HepG2 (cell line): ENCODE measurements around the gene LRRC45. TPM values are rescaled to one million over a fixed set of nuclear protein-coding genes. Genes with fewer than 3 reads are reported as not detected.

ENCODE experiments used
- ATAD3A ChIP-seq: sonication (generic); formaldehyde crosslinking; IDR thresholded peaks from 2 replicates; pipeline ENCODE4 v1.4.0; 2020; ENCODE audit warnings: missing genetic modification reagents
- ISL2 ChIP-seq: sonication (generic); formaldehyde crosslinking; IDR thresholded peaks from 2 replicates; pipeline ENCODE4 v1.5.0; 2020; ENCODE audit warnings: missing genetic modification reagents
- JUNB ChIP-seq: sonication (generic); formaldehyde crosslinking; IDR thresholded peaks from 2 replicates; pipeline ENCODE4 v1.8.0; 2022; ENCODE audit warnings: missing genetic modification reagents, mild to moderate bottlenecking, borderline replicate concordance
- MED1 ChIP-seq: sonication (generic); formaldehyde crosslinking; IDR thresholded peaks from 2 replicates; pipeline ENCODE4 v1.4.0; 2020; ENCODE audit warnings: missing genetic modification reagents
- MXD4 ChIP-seq: IDR thresholded peaks from 2 replicates; pipeline ENCODE4 v1.6.1; 2016; ENCODE audit warnings: mild to moderate bottlenecking, missing biosample characterization, missing genetic modification reagents
- MYC ChIP-seq: sonication (generic); formaldehyde crosslinking; IDR thresholded peaks from 2 replicates; pipeline ENCODE4 v1.9.0; 2021; ENCODE audit warnings: missing genetic modification reagents, borderline replicate concordance
- NCOR1 ChIP-seq: fragments of 200-600 bp; sonication (generic); IDR thresholded peaks from 2 replicates; pipeline ENCODE4 v1.7.0; 2017; ENCODE audit warnings: antibody characterized with exemption, low read length, borderline replicate concordance
- POLR2A ChIP-seq, 2 experiments: IDR thresholded peaks; 2 replicates each; pipeline ENCODE4 v1.6.1; 2011; ENCODE audit warnings: low read depth in 2 of 2, low read length in 2 of 2, mild to moderate bottlenecking in 1 of 2, moderate library complexity in 1 of 2; ENCODE audit not compliant: insufficient read depth in 1 of 2
- REXO4 ChIP-seq: sonication (generic); formaldehyde crosslinking; IDR thresholded peaks from 2 replicates; pipeline ENCODE4 v1.8.0; 2022; ENCODE audit warnings: missing genetic modification reagents, mild to moderate bottlenecking, borderline replicate concordance
- ZFAT ChIP-seq: sonication (generic); formaldehyde crosslinking; conservative IDR thresholded peaks from 2 replicates; pipeline ENCODE4 v1.8.1; 2023; ENCODE audit warnings: missing genetic modification reagents, inconsistent platforms
- ZFP36 ChIP-seq: fragments of 150-350 bp; IDR thresholded peaks from 2 replicates; pipeline ENCODE4 v1.6.1; 2018; ENCODE audit warnings: borderline replicate concordance, low read length, low read depth; ENCODE audit not compliant: partially characterized antibody
- ZNF234 ChIP-seq: sonication (generic); formaldehyde crosslinking; conservative IDR thresholded peaks from 2 replicates; pipeline ENCODE4 v1.5.1; 2020; ENCODE audit warnings: mild to moderate bottlenecking, missing genetic modification reagents
- ZNF782 ChIP-seq: sonication (generic); formaldehyde crosslinking; IDR thresholded peaks from 2 replicates; pipeline ENCODE4 v1.4.0; 2020; ENCODE audit warnings: missing genetic modification reagents, mild to moderate bottlenecking, borderline replicate concordance
- ZSCAN30 ChIP-seq: sonication (generic); formaldehyde crosslinking; IDR thresholded peaks from 2 replicates; pipeline ENCODE4 v1.5.0; 2020; ENCODE audit warnings: mild to moderate bottlenecking, missing genetic modification reagents
- ZZZ3 ChIP-seq: sonication (generic); formaldehyde crosslinking; IDR thresholded peaks from 2 replicates; pipeline ENCODE4 v1.4.0; 2020; ENCODE audit warnings: missing genetic modification reagents, mild to moderate bottlenecking, borderline replicate concordance
- polyA plus RNA-seq, 8 experiments: library from polyadenylated mRNA; depleted of rRNA in 3 of 8; stranded (reverse) in 7 of 8; unstranded in 1 of 8; fragments of >200 nt; fragmentation: Illumina TruSeq in 4 of 8; extraction: Trizol in 4 of 8; gene quantifications; 2 replicates each; pipeline versions ENCODE4 v1.2.1 to v1.2.3, GENCODE V29; 2011 to 2016; ENCODE audit warnings: low read depth in 4 of 8, missing spikeins in 1 of 8, mixed read lengths in 1 of 8; ENCODE audit not compliant: insufficient read depth in 1 of 8
- total RNA-seq, 5 experiments: library from RNA; depleted of rRNA; stranded (reverse); fragments of >200 nt; fragmentation: Illumina TruSeq; extraction: Trizol; gene quantifications; 2 replicates each; pipeline ENCODE4 v1.2.3, GENCODE V29; 2016; ENCODE audit warnings: low read depth in 1 of 5
- TF ChIP-seq, protein P1 (sequence below): sonication (generic); formaldehyde crosslinking; conservative IDR thresholded peaks from 2 replicates; pipeline ENCODE4 v1.8.0; 2022; ENCODE audit warnings: mild to moderate bottlenecking, moderate library complexity, missing genetic modification reagents
- TF ChIP-seq, protein P2 (sequence below): sonication (generic); formaldehyde crosslinking; IDR thresholded peaks from 2 replicates; pipeline ENCODE4 v1.5.0; 2020; ENCODE audit warnings: missing genetic modification reagents, mild to moderate bottlenecking, borderline replicate concordance
- TF ChIP-seq, protein P3 (sequence below): sonication (generic); formaldehyde crosslinking; IDR thresholded peaks from 2 replicates; pipeline ENCODE4 v1.9.0; 2022; ENCODE audit warnings: missing genetic modification reagents, mild to moderate bottlenecking, borderline replicate concordance
- TF ChIP-seq, protein P4 (sequence below): sonication (generic); formaldehyde crosslinking; IDR thresholded peaks from 2 replicates; pipeline ENCODE4 v1.4.0; 2020; ENCODE audit warnings: missing genetic modification reagents, borderline replicate concordance

Gene LRRC45
- total and polyA plus RNA-seq, 2 of the 13 experiments (the other 11 are each of a cell fraction or from before 2014, with no cell fraction given), result 11.6 to 48.1 TPM

DNA sequence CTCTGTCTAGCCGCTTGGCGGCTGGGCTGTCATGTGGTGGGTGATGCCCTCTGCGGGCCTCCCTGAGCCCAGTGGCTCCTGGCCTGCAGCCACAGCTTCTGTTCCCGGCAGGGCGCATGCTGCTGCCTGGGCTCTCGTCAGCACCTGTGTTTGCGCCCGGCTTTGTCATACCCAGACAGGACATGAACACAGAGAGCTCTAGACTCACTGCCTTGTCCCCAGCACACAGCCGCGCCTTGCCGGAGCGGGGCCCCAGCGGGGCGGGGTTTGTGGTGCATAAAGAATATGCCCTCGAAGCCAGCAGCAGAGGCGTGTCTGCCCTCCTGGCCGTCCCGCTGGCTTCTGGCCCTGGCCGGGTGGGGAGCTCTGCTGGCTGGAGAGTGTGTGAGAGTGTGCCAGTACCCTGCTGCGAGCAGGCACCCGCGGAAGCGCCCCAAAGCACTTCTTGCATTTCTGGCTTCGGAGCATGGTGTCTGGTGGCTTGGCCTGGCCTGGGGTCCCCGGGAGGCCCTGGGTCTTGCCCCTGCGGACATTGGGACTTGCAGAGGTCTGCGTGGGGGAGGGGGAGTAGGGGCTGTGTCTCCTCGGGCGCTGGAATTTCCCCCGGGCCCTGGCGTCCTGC, 31.3 kb upstream of the LRRC45 start (continued):
- TF ChIP-seq, protein P1, sequence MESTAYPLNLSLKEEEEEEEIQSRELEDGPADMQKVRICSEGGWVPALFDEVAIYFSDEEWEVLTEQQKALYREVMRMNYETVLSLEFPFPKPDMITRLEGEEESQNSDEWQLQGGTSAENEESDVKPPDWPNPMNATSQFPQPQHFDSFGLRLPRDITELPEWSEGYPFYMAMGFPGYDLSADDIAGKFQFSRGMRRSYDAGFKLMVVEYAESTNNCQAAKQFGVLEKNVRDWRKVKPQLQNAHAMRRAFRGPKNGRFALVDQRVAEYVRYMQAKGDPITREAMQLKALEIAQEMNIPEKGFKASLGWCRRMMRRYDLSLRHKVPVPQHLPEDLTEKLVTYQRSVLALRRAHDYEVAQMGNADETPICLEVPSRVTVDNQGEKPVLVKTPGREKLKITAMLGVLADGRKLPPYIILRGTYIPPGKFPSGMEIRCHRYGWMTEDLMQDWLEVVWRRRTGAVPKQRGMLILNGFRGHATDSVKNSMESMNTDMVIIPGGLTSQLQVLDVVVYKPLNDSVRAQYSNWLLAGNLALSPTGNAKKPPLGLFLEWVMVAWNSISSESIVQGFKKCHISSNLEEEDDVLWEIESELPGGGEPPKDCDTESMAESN (CRISPR knock-in tag), result peak; percentile 97
- TF ChIP-seq POLR2A (IDR thresholded peaks at IDR 0.05; ENCODE audit: insufficient read depth in 1 of 2, low read depth in 2 of 2, low read length in 2 of 2), result peak in 1 of 2 experiments; percentile 92; a peak in 2 of 4 replicates
- TF ChIP-seq ZZZ3 (CRISPR knock-in tag), result no peak; the same call in 1 of the 2 replicates
- no peak; the same call in 1 of the 2 replicates for TF ChIP-seq ISL2 (CRISPR knock-in tag)
- TF ChIP-seq, protein P2, sequence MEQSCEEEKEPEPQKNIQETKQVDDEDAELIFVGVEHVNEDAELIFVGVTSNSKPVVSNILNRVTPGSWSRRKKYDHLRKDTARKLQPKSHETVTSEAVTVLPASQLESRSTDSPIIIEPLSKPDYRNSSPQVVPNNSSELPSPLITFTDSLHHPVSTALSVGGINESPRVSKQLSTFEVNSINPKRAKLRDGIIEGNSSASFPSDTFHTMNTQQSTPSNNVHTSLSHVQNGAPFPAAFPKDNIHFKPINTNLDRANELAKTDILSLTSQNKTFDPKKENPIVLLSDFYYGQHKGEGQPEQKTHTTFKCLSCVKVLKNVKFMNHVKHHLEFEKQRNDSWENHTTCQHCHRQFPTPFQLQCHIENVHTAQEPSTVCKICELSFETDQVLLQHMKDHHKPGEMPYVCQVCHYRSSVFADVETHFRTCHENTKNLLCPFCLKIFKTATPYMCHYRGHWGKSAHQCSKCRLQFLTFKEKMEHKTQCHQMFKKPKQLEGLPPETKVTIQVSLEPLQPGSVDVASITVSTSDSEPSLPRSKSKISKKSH, result peak; percentile 69; the same call in 1 of the 2 replicates
- TF ChIP-seq, protein P3, sequence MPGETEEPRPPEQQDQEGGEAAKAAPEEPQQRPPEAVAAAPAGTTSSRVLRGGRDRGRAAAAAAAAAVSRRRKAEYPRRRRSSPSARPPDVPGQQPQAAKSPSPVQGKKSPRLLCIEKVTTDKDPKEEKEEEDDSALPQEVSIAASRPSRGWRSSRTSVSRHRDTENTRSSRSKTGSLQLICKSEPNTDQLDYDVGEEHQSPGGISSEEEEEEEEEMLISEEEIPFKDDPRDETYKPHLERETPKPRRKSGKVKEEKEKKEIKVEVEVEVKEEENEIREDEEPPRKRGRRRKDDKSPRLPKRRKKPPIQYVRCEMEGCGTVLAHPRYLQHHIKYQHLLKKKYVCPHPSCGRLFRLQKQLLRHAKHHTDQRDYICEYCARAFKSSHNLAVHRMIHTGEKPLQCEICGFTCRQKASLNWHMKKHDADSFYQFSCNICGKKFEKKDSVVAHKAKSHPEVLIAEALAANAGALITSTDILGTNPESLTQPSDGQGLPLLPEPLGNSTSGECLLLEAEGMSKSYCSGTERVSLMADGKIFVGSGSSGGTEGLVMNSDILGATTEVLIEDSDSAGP (CRISPR knock-in tag), result peak; percentile 93
- peak; percentile 90 for TF ChIP-seq MED1 (CRISPR knock-in tag)
- no peak; the same call in 1 of the 2 replicates for TF ChIP-seq NCOR1
- TF ChIP-seq JUNB (CRISPR knock-in tag), result no peak
- peak; percentile 90 for TF ChIP-seq MXD4 (CRISPR knock-in tag)
- TF ChIP-seq ZSCAN30 (CRISPR knock-in tag), result no peak; the same call in 1 of the 2 replicates
- TF ChIP-seq ZNF234 (CRISPR knock-in tag), result no peak; the same call in 1 of the 2 replicates
- TF ChIP-seq, protein P4, sequence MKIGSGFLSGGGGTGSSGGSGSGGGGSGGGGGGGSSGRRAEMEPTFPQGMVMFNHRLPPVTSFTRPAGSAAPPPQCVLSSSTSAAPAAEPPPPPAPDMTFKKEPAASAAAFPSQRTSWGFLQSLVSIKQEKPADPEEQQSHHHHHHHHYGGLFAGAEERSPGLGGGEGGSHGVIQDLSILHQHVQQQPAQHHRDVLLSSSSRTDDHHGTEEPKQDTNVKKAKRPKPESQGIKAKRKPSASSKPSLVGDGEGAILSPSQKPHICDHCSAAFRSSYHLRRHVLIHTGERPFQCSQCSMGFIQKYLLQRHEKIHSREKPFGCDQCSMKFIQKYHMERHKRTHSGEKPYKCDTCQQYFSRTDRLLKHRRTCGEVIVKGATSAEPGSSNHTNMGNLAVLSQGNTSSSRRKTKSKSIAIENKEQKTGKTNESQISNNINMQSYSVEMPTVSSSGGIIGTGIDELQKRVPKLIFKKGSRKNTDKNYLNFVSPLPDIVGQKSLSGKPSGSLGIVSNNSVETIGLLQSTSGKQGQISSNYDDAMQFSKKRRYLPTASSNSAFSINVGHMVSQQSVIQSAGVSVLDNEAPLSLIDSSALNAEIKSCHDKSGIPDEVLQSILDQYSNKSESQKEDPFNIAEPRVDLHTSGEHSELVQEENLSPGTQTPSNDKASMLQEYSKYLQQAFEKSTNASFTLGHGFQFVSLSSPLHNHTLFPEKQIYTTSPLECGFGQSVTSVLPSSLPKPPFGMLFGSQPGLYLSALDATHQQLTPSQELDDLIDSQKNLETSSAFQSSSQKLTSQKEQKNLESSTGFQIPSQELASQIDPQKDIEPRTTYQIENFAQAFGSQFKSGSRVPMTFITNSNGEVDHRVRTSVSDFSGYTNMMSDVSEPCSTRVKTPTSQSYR, result peak; percentile 85; the same call in 1 of the 2 replicates
- peak; percentile 93 for TF ChIP-seq MYC (CRISPR knock-in tag)
- no peak for TF ChIP-seq ZFP36
- TF ChIP-seq ZFAT (CRISPR knock-in tag), result no peak
- TF ChIP-seq ZNF782 (CRISPR knock-in tag), result peak; percentile 81; the same call in 1 of the 2 replicates
- peak; percentile 16; the same call in 1 of the 2 replicates for TF ChIP-seq REXO4
- TF ChIP-seq ATAD3A (CRISPR knock-in tag), result peak; percentile 73; the same call in 1 of the 2 replicates
